ENCODE results near the gene AKR1C3.
"Not testable (repeated sequence)": the region's sequence is repeated elsewhere in the genome, so short reads cannot be mapped to it uniquely, and the experiment has no call there.

Gene AKR1C3

DNA sequence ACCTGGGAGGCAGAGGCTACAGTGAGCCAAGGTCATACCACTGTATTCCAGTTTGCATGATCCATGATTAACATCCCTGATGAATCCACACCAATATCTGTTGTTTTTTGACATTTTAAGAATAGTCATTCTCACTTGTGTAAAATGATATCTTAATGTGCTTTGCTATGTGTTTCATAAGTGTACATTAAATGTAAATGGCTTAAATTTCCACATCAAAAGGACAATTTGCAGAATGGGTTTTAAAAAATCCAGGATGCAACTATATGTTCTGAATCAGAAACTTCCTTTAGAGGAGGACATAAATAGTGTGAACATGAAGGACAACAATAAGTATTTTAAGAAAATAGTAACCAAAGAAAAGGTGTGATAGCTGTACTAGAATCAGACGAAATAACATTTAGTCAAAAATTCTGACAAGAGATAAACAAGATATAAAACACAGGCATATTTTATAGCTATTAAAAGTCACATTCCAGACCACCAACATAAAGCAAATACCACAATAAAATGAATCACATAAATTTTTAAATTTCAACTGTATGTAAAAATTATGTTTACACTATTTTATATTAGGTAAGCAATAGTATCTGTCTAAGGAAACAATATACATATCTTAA, 42.4 kb downstream of the AKR1C3 start:
- DNase-seq (ENCODE audit: low read depth in 2 of 2), result no peak

DNA sequence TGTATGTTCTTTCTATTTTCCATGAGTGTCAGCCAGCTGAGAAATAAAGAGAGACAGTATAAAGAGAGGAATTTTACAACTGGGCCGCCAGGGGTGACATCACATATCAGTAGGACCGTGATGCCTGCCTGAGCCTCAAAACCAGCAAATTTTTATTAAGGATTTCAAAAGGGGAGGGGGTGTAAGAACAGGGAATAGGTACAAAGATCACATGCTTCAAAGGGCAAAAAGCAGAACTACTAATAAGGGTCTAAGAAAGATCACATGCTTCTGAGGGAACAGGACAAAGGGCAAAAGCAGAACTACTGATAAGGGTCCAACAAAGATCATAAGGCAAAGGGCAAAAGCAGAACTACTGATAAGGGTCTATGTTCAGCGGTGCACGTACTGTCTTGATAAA, 43.5 kb downstream of the AKR1C3 start:
- DNase-seq (ENCODE audit: low read depth in 2 of 2), result not testable (repeated sequence)

DNA sequence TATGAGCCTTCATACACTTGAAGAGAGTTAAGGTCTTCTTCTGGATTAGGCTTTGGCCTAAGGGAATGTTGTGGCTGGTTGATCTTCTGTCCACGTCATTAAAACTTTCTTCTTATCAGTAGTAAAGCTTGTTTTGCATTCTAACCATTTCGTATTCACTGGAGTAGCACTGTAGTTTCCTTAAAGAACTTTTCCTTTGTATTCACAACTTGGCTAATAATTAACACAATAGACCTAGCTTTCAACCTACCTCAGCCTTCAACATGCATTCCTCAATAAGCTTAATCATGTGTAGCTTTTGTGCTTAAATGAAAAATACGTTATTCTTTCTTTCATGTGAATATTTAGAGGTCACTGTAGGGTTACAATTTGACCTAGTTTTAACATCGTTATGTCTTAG, 48.0 kb downstream of the AKR1C3 start:
- no peak for DNase-seq (ENCODE audit: low read depth in 2 of 2)

DNA sequence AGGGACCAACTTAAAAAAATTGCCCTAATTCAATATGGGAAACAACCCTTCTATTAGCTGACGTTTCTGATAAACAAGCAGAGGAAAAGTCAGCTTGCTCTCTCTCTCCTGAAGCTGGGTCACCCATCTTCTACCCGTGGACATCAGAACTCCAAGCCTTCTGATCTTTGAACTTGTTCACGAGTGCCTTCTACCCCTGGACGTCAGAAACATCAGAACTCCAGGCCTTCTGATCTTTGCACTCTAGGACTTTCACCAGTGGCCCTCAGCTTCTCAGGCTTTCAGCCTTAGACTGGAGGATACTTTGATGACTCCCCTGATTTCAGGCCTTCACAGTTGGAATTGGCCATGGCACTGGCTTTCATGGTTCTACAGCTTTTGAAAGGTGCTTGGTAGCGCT, 48.9 kb downstream of the AKR1C3 start:
- no peak for DNase-seq (ENCODE audit: low read depth in 2 of 2)

DNA sequence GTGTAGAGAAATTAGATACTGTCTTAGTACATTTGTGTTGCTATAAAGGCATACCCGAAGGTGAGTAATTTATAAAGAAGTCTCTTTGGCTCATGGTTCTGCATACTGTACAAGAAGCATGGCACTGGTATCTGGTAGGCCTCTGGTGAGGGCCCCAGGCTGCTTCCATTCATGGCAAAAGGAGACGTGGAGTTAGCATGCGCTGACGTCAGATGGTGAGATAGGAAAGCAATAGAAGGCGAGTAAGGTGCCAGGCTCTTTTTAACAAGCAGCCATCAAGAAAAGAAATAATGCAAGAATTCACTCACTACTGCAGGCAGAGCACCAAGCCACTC, 52.7 kb downstream of the AKR1C3 start:
- no peak for DNase-seq (ENCODE audit: low read depth in 2 of 2)

DNA sequence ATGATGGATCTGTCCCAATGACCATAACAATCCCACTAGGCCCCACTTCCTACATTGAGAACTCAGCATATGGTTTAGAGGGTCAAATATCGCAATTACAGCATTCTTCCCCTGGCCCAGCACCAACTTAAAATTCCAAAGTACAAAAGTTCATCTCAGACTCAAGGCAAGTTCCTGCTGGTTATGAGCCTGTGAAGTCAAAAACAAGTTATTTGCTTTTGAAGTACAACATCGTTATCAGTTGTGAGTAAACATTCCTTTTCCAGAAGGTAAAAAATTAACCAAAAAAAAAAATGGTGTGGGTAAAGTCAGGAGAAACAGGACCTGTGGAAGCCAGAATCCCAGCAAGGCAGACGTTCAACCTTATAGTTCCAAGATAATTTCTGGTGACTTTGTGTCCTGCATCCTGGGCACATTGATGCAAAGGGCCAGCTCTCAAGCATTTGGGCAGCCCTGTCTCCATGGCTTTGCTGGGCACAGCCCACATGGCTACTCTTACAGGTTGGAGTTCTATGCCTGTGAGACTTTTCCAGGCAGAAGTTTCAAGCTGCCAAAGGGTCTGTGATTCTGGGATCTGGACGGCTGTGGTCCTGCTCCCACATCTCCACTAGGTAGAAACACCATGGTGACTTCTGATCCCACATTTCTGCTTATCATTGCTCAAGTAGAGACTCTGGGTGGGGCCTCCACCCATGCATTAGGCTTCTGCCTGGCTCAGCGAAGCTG, 53.2 kb downstream of the AKR1C3 start:
- DNase-seq (ENCODE audit: low read depth in 2 of 2), result no peak

DNA sequence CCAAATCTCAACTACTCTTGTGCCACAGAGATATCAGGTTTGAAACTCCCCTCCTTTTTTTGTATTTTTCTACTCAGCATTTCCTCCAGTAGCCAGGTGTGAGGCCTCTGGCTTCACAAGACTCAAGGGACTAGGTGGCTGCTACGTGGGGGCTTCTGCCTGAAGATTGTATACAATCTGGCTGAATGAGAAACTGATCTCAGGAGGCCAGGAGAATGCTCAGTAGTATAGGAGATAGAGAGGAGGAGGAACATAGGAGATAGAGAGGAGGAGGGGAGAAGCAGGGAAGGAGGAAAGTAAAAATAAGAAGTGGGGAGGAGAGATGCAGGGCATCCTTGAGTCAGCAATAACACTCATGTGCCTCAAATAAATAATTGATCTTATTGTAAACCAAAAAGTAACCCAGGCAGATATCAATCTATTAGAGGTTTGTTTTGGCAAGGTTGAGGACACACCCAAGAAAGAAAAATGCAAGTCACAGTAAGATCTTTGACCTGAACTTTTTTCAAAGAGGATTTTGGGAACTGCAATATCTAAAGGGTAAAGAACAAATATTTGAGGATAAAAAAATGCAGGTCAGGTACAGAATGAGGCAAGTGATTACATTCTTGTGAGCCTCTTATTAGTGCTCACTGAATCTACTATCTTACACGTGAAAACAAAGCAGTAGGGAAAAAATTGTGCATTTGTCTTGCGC, 53.9 kb downstream of the AKR1C3 start:
- no peak for DNase-seq (ENCODE audit: low read depth in 2 of 2)

DNA sequence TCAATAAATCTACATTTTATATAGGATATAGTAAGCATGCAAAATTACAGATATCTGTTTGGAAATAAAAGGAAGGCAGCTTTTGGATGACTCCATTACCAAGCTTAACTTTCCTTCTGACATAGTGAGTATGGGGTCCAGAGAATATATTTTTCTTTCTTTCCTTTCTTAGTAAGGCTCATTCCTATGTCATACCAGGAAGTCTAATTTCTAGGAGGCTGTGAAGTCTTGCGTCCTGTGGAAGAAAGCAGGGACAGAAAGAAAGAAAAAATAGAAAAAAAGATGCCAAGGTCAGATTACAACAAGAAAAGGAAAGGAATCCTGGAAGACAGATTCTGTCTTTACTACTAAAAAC, 54.4 kb downstream of the AKR1C3 start:
- DNase-seq (ENCODE audit: low read depth in 2 of 2), result no peak

DNA sequence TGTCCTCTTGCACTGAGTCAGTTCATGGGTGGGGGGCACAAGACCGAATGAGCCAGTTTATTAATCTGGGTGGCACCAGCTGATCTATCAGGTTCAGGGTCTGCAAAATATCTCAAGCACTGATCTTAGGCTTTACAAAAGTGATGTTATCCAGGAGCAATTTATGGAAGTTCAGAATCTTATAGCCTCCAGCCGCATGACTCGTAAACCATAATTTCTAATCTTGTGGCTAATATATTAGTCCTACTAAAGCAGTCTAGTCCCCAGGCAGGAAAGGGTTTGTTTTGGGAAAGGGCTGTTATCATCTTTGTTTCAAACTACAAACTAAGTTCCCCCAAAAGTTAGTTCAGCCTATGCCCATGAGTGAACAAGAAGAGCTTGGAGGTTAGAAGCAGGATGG, 56.9 kb downstream of the AKR1C3 start:
- no peak for DNase-seq (ENCODE audit: low read depth in 2 of 2)

DNA sequence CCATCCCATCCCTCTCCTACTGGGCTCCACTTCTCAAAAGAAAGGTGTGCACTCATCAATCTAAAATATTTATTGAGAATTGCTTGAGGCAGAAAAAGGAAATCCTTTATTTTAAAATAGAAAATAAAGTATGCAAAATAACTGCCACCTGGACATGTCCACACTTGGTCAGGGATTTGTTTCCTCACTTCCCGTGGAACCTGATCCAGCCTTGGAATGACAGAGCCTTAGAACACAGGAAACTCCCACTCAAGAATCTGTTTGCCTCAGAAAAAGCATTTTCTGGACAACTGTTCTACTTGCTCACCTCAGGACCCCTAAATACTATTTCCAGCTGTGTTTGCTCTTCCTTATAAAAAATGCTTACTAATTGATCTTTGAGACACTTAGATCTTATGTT, 61.7 kb downstream of the AKR1C3 start:
- DNase-seq (ENCODE audit: low read depth in 2 of 2), result no peak

Measured in activated CD4-positive, alpha-beta T cell treated with anti-CD3 and anti-CD28 coated beads for 24 hours (primary cell).